RCC 7860 (cell line): ENCODE results near the gene ZC3H18.
A peak's percentile ranks its signal among the peaks of the same experiment; 100 is the strongest.

ENCODE experiments used
- DNase-seq: peaks from one replicate; pipeline ENCODE4 v3.0.0-alpha.2; 2015; ENCODE audit warnings: low spot score
- FAIRE-seq: peaks from 2 replicates; lab custom pipeline; 2012; peaks lifted over from hg19 to GRCh38; lab: Jason Lieb, UNC

The ZC3H18 gene

GRCh38 chr16:88569985-88570690, at the start of gene ZC3H18:
ZC3H18 (plus strand) TSS chr16:88570403; CDS start chr16:88577124, 6,721 bp downstream.
- peak; percentile 82 for DNase-seq
- FAIRE-seq = no peak

- DNase-seq = no peak
- no peak for FAIRE-seq
These were observed 48.5 kb upstream of the ZC3H18 start for GRCh38 chr16:88521674-88522073.

DNA sequence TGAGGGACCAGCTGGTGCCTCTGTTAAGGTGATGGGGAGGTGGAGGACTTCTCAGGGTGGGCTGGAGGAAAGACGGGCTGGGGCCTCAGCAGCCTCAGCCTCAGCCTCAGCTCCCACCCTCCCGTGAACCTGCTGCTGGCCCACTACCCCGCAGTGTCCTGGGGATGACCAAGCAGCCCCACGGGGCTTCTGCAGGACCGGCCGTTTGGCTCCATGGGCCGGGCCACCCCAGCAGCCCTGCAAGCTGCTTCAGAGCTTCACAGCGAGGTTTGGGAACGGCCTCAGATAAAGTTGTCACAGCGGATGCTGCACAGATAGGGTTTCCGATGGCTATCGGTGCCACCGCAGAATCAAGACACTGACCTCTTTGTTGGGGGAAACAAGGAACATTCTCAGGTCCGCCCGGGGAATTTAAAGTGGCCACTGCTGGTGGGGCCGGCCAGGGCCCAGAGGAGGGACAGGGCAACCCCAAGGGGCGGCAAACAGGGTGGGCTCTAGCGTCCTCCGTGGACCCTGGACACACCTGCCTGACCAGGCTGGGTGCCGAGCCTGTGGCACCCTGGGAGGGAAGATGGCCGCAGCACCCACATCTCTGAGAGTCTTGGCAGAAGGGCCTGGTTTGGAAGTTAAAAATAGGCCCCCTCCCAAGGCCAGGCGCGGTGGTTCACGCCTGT, 47.8 kb upstream of the ZC3H18 start:
- DNase-seq = no peak
- FAIRE-seq = no peak

- no peak for FAIRE-seq
These were observed 46.7 kb upstream of the ZC3H18 start for GRCh38 chr16:88523309-88524161.

GRCh38 chr16:88524274-88524972, 45.8 kb upstream of the ZC3H18 start:
- no peak for FAIRE-seq
- DNase-seq = no peak

More at GRCh38 chr16:88523309-88524161, 46.7 kb upstream of the ZC3H18 start:
- no peak for DNase-seq

DNA sequence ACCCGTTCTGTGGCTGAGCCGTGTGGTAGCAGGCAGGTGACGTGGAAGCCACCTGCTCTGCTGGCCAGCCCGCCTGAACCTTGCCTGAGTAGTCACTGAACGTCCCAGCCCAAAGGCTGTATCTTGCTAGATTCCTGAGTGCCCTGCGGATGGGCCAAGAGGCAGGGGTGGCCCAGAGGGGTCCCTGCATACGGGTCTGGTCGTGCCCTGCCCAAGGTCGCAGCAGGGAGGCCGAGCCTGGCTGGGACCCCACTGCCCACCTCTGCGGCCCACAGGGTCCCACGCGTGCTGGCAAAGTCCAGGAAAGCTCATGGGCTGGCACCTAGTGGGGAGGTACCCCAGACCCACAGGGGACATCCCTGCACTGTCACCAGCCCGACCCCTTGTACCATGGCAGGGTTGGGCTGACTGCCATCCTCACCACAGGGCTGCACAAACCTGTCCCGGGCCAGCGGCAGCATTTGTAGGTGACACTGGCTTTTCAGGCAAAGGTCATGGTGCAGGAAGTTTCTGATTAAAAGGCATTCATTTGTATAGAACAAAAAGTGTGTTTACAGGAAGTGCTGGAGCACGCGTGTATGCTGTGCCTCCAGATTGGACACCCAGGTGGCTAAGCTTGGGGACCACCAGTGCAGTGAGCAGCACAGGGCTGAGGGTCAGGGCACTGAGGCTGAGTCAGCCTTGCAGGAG, 45.1 kb upstream of the ZC3H18 start:
- DNase-seq = no peak
- FAIRE-seq = no peak

DNA sequence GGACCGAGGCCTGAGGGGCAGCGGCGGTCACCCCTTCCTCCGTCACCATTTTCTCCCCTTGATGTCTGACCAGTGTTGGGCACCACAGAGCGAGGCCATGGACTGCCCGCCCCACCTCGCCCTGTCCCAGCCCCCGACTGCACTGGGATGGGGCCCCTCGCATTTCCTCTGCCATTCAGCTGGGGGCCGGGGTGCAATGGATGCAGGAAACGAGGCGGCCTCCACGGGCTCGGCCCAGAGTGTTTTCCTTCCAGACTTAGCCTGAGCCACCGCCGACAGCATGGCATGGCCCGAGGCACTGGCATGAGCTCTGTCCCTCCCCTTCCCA, 44.6 kb upstream of the ZC3H18 start:
- FAIRE-seq = no peak
- DNase-seq = no peak

DNA sequence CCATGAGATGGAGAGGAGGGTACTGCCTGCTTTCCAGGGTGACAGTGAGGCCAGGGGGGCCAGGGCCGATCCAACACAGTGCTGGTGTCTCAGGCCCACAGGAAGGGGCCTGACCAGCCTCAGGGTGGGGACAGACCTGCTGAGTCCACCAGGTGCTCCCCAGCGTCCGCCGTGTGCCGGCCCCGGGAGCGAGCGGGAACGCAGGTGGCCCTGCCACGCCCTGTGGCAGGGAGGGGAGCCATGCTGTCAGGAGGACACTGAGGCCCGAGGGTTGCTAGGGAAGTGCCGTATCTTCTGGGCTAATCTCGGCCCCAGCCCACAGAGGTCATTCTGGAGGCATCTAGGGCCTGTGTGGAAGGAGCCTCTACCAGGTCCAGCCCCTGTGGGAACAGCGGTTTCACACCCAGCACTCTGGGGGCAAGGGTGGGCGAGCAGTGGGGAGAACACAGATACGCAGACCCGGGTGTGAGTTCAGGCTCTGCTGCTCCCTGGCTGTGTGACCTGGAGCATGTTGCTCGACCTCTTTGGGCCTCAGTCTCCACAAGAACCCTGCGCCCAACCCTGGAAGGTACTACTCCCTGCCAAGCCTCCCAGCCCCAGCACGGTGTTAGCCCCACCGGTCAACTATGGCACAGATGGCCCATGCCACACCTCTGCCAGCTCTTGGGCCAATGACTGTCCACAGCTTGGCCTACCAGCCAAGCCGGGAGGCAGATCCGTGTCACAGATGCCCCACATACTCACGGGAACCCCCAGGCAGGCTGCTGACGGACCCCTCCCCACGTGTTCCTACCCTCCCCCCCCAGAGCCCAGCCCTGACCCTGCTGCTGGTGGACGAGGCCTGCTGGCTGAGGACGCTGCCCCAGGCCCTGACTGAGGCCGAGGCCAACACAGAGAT, 43.9 kb upstream of the ZC3H18 start:
- DNase-seq (no peak), FAIRE-seq (no peak)

DNA sequence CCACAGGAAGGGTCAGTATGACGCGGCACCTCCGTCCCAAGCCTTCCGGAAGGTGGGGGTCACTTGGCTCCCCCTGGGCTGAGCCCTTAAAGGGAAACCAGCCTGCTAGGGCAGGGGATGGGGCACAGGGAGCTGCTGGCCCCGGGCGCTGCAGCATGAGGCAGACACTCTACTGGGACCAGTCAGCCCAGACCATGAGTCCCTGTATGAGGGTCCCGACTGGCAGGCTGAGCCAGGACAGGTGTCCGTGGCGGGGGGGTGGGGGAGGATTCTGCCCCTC, 43.4 kb upstream of the ZC3H18 start:
- no peak for DNase-seq
- FAIRE-seq = no peak

DNA sequence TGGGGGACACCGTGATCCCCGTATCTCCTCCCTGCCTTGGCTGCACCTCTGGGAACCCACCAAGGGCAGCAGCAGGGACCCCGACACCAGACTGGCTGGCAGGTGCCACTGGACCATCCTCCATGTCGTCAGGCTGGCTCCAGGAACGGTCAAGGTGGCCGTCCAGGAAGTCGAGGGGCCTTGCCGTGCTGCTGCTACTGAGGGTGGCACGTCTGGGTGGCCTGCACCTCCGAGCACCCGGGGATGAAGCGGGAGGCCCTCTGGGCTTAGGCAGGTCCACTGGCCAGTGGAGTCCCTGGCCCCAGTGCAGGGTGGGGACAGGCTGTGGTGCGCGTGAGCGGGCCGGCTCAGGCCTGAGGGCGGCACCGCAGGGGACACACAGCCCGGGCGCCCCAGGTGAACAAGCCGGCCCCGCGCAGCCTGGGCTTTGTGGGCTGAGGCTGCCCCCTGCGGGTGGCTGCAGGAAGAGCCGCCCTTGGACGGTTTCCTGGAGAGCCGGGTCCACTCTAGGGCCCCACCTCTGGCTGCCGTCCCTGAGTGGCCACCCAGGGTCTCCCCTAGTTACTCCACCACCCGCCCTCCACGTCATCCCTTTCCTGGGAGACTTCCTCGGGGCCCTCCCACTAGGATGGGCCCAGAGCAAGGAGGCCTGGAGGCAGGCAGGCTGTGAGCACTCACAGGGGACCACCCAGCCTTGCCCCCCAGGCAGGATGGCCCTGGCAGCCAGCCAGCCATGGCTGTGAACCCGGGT, 42.8 kb upstream of the ZC3H18 start:
- DNase-seq = peak; percentile 5
- FAIRE-seq = no peak

GRCh38 chr16:88527937-88528743, 42.1 kb upstream of the ZC3H18 start:
- DNase-seq (no peak), FAIRE-seq (no peak)

DNA sequence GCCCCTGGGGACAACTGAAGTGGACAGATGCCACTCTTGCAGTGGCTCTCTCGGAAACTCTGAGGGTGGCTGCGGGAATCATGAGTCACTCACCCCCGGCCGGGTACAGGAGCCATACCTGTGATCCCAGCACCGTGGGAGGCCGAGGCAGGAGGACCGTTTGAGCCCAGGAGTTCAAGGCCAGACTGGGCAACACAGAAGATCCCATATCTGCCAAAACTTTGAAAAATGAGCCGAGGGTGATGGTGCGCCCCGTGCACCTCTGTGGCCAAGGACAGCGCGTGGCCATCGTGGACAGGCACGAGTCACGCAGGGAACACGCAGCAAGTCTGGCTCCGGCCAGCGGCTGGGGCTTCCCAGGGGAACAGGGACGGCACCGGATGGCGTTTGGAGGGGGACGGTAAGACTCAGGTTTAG, 41.3 kb upstream of the ZC3H18 start:
- FAIRE-seq = no peak
- no peak for DNase-seq

GRCh38 chr16:88529596-88529995, 40.6 kb upstream of the ZC3H18 start:
- DNase-seq = no peak
- FAIRE-seq = no peak

DNA sequence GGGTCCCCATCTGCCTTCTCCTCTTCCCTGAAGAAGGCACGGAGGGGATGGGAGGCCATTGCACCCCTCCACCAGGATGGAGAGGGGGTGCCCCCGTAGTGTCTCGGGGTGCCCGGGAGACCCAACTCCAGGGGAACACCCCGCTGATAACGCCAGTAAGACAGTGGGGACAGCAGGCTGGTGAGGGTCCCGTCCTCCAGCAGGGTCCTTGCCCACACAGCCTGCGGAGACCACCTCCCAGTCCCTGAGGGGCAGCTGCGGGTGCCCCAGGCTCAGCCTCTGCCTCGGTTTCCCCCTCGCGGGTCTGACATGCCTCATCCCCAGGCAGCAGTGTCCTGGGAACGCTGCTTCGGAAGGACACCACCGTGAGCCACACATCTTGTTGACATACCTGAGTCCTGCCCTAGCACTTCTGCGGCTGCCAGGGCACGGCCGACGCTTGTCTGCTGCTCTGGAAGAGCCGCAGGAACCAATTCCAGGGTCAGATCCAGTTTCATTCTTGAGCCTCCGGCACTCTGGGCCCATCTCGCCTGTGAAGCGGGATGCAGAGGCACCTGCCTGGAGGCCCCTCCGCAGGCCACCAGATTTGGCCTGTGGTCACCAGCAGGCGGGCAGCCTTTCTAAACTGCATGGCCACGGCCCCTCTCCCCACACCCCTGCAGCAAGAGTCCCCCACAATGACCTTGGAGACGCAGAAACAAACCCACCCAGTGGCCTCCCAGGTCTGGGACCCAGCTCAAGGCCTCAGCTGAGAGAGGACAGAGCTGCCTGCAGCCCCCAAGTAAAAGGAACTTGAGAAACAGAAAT, 39.9 kb upstream of the ZC3H18 start:
- FAIRE-seq = no peak

GRCh38 chr16:88530858-88531203, 39.4 kb upstream of the ZC3H18 start:
- DNase-seq = no peak
- FAIRE-seq = no peak

More for the DNA sequence above, 39.9 kb upstream of the ZC3H18 start:
- DNase-seq = no peak

GRCh38 chr16:88531346-88531745, 38.9 kb upstream of the ZC3H18 start:
- DNase-seq (no peak), FAIRE-seq (no peak)

- FAIRE-seq (no peak), DNase-seq (no peak)
These were observed 38.2 kb upstream of the ZC3H18 start for GRCh38 chr16:88531931-88532433.
